DLD1 (cell line): Measurements from ENCODE around the gene HPSE2.
"Not testable (repeated sequence)": the region's sequence is repeated elsewhere in the genome, so short reads cannot be mapped to it uniquely, and the experiment has no call there.

ENCODE experiments used
- in situ Hi-C: cut with HindIII; loops from 2 replicates; pipeline ENCODE4 v1.10.0; 2017; ENCODE audit warnings: low sequenced_read_pairs

HPSE2 gene

GRCh38 chr10:98924526-98924925 lies 311.1 kb downstream of the HPSE2 start:
- in situ Hi-C loops: no loop called here

- in situ Hi-C loops: no loop called here
Measured at GRCh38 chr10:98921316-98921715, 314.3 kb downstream of the HPSE2 start.

DNA sequence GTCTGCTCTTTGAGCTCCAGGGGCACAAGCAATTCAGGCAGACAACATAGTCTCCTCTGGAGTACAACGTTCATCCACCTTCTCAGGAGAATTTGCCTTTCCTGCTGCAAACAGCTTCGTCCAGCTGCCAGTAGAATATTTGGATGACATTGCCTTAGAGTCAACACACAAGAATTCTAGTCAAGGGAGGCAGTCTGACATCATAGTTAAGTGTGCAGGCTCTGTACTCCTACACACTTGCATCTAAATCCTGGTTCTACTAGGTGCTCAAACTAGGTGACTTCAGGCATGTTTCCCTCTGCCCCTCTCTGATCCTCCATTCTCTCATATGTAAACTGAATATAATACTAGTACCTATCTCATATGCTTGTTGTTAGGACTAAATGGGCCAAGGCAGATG lies 314.8 kb downstream of the HPSE2 start:
- in situ Hi-C loops: no loop called here

- in situ Hi-C loops: no loop called here
Measured at GRCh38 chr10:98920360-98920759, 315.3 kb downstream of the HPSE2 start.

GRCh38 chr10:98919899-98920298 lies 315.8 kb downstream of the HPSE2 start:
- in situ Hi-C loops: no loop called here

DNA sequence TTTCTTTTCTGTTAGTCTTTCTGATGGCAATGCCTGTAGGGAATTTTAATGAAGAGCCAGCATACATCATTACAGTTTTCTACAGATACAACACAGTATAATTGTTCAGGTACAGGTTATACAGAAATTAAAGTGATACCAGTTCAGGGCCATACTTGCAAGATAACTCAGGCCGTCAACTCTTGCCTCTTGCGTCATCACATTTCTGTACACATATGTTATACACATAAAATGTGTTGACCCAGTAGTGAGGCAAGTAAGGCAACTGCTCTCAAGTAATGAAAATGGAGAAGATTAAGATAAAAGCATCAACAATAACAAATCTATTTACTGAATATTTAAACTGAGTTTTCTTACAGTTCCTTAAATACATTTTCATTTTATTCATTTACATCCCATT lies 317.8 kb downstream of the HPSE2 start:
- in situ Hi-C loops: no loop called here

DNA sequence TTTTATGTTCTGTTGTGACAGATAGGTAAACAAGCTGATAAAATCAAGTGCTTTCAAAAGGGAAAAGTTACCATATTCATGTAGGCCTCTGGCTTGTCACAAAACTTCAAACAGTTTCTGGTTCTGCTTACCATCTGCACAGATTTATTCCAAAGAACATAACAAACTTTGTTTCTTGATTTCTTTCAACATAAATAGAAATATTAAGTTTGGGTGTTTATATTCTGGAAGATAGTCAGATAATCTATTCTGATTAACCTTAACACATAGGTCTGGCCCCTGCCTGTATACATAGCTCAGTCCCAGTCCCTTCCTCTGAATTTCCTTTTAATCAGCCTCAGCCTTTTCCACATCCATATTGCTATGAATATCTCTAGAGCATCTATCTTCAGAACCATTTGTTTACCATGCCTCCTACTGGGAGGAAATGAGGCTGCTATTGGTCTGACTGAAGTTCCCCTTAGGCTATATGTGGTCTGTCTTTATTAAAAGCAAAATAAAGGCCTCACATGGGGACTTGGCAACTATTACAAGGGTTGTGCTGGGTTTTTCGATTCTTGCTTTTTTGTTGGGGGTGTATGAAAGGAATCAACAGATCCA lies 319.0 kb downstream of the HPSE2 start:
- in situ Hi-C loops: no loop called here

DNA sequence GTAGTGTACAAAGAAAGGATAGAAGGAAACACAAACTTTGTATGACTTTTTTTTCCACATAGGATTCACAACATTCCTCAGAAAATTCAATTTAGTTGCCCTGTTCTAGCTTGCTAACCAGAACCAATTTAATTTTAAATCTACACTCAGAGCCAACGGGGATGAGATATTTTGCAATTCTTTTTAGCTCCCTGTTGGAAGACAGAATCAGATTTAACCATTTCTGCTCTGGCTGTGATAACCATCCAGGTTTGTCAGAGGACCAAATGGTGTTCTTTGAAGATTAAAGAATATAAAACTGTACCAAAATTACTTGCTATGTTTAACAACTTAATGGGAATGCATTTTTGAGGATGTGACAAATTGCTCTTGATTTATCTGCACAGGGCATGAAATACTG lies 319.7 kb downstream of the HPSE2 start:
- in situ Hi-C loops: no loop called here

DNA sequence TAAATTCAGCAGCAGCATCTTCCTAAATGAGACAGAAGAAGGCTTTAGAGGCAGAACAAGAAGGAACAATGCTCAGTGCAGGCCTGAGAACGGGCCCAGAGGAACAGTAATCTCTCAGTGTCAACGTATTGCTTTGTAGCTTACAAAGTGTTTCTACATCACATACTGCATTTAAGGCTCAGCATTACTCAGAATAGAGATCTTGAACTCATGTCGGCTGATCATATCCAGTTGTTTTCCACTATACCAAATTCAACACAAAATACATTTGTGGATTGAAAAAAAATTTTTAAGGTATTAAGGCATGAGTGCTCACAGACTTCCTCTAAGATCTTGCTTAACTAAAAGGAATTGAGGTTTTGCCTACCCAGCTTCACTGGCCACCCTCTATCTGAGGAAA lies 325.1 kb downstream of the HPSE2 start:
- in situ Hi-C loops: no loop called here

GRCh38 chr10:98910048-98910447 lies 325.6 kb downstream of the HPSE2 start:
- in situ Hi-C loops: no loop called here

- in situ Hi-C loops: no loop called here
Measured at GRCh38 chr10:98908868-98909267, 326.8 kb downstream of the HPSE2 start.

DNA sequence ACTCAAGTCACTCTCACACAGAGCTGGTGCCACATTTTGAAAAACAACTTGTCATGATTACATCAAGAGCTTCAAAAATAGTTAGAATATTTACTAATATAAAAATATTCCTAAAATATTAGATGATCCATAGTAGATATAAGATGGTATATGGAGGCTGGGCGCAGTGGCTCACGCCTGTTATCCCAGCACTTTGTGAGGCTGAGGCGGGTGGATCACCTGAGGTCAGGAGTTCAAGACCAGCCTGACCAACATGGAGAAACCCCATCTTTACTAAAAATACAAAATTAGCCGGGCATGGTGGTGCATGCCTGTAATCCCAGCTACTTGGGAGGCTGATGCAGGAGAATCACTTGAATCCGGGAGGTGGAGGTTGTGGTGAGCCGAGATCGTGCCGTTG lies 327.4 kb downstream of the HPSE2 start:
- in situ Hi-C loops: not testable (repeated sequence)

DNA sequence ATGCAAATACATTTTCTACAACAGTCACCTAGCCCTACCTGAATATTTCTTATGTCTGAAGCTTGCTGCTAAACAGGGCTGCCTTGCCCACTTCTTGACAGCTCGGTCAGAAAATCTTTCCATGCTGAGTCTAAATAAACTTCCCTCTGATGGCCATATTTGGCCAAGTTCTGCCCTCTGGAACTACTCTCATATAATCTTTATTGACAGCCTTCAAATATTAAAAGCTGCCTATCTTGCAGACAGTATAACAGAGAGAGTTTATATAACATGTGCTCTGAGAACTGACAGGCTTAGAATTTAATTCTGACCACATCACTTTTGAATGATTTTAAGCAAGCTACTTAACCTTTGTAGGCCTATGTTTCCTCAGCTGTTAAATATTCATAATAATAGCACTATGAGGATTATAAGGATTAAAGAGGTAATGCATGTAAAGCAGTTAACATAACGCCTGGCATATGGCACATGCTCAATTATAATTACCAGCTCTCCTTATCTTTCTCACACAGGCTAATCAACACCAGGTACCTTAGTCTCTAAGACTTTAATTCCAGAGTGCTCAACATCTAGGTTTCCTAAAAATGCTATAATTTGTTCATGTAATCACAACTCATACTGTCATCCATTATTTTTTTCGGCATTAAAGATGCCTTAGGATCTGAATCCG lies 334.1 kb downstream of the HPSE2 start:
- in situ Hi-C loops: no loop called here

GRCh38 chr10:98899018-98899417 lies 336.6 kb downstream of the HPSE2 start:
- in situ Hi-C loops: no loop called here

DNA sequence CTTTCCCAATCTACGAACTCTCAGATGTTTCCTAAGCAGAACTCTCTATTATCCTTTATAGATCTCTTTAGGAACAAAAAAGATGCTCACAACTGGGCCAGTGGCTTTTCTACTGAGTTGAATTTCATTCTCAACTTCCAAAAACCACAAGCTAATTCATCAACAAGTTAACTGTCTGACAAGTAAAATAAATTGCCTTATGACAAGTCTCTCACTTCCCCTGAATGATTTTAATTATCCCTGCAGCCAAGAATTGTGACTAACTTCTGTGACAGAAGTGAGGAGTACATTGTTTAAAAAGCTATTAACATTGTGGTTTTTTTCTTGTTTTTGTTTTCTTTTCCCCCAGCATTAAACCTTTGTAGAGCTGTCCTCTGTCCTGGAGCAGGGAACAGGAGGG lies 343.1 kb downstream of the HPSE2 start:
- in situ Hi-C loops: no loop called here

DNA sequence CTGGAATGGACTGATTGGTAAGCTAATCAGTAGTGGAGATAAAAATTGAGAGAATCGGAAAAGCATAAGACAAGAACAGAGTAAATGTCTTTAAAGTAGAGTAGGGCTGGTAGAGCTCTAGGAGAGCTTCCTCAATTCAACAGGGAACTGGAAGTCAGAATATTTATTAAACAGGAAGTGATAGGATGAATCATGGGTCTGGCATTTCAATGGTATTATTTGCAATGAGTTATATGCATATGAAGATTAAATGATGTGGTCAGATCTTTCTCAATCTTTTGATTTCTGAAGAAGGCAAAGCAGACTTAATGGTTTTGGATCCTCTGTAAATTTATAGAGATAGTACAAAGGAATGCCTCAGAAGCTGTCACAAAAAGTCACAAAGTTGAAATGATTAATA lies 349.0 kb downstream of the HPSE2 start:
- in situ Hi-C loops: no loop called here

- in situ Hi-C loops: no loop called here
Measured at GRCh38 chr10:98885378-98885777, 350.3 kb downstream of the HPSE2 start.

DNA sequence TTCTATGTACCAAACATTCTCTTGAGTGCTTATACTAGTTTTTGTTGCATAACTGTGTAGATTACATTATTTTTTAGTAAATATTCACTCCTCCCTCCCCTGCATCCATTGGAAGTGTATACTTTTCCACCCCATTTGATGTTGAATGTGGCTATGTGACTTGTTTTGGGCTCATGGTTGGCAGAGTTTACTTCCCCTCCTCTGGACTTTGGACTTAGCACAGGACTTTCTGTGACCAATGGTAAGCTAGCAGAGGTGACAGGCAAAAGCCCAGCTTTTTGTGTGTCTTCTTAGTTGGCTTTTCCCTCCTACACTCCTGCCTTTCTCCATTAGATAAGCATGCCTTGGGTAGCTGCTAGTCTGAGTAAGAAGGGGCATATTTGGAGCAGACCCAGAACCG lies 353.9 kb downstream of the HPSE2 start:
- in situ Hi-C loops: no loop called here

- in situ Hi-C loops: no loop called here
Measured at GRCh38 chr10:98880971-98881370, 354.7 kb downstream of the HPSE2 start.

- in situ Hi-C loops: no loop called here
Measured at GRCh38 chr10:98878921-98879320, 356.7 kb downstream of the HPSE2 start.

- in situ Hi-C loops: no loop called here
Measured at GRCh38 chr10:98878418-98878817, 357.2 kb downstream of the HPSE2 start.

- in situ Hi-C loops: no loop called here
Measured at GRCh38 chr10:98861962-98862361, 373.7 kb downstream of the HPSE2 start.

GRCh38 chr10:98858525-98858924 lies 377.1 kb downstream of the HPSE2 start:
- in situ Hi-C loops: no loop called here
